Tibial artery (tissue), 4 donors: ENCODE measurements around the gene GATD1.
A peak's percentile ranks its signal among the peaks of the same experiment; 100 is the strongest.

ENCODE experiments used
- DNase-seq, 2 donors: peaks; one replicate each; pipeline ENCODE4 v3.0.0-alpha.2; 2019
- H3K27ac ChIP-seq, 2 donors: fragments of 200-600 bp; sonication (generic) in 1 of 2; 1 replicate in 1 of 2; 2 replicates in 1 of 2; pipeline ENCODE4 v1.5.1; 2018 to 2019; ENCODE audit warnings: mild to moderate bottlenecking in 1 of 2
- H3K27me3 ChIP-seq, 2 donors: fragments of 200-600 bp; sonication (generic) in 1 of 2; one replicate each; pipeline versions ENCODE4 v1.5.1 to v1.6.0; 2016 to 2019
- H3K36me3 ChIP-seq, 3 donors: fragments of 200-600 bp; sonication (generic) in 2 of 3; one replicate each; pipeline ENCODE4 v1.5.1; 2016 to 2019; ENCODE audit warnings: mild to moderate bottlenecking in 2 of 3
- H3K4me1 ChIP-seq, 4 donors: fragments of 200-600 bp; sonication (generic) in 2 of 4; 1 replicate in 3 of 4; 2 replicates in 1 of 4; pipeline ENCODE4 v1.5.1; 2016 to 2019
- H3K4me3 ChIP-seq, 2 donors: fragments of 200-600 bp; sonication (generic) in 1 of 2; 1 replicate in 1 of 2; 2 replicates in 1 of 2; pipeline ENCODE4 v1.5.1; 2018 to 2019; ENCODE audit warnings: mild to moderate bottlenecking in 2 of 2
- H3K9me3 ChIP-seq, 3 donors: fragments of 200-600 bp; sonication (generic) in 1 of 3; one replicate each; pipeline ENCODE4 v1.5.1; 2016 to 2019
- CTCF ChIP-seq, 2 experiments: fragments of 200-600 bp in 1 of 2; fragments of 450-650 bp in 1 of 2; IDR thresholded peaks; one replicate each; pipeline ENCODE4 v1.5.1; 2017 to 2019; ENCODE audit warnings: antibody characterized with exemption in 2 of 2, mild to moderate bottlenecking in 1 of 2, moderate library complexity in 1 of 2
- intact Hi-C: fragments of 100-400 bp; cut with DNase I; formaldehyde crosslinking; loops from one replicate; pipeline ENCODE4 v1.15.0; 2023; ENCODE audit warnings: low total_unique reads

The GATD1 gene

GRCh38 chr11:788009-788640 lies 10.8 kb upstream of the GATD1 start:
- Histone ChIP-seq H3K9me3 (no peaks in the 10 kb centered on the region), H3K27ac (no peak overlapping the region), H3K27me3 (peaks cover 0 to 53% of the 10 kb centered on the region in 2 donors), H3K36me3 (peaks cover 0 to 19% (median 5%) of the 10 kb centered on the region in 3 donors), H3K4me1 (peaks cover 0 to 16% (median 9%) of the 10 kb centered on the region in 4 donors), H3K4me3 (no peak overlapping the region)
- intact Hi-C loops = no loop called here
- TF ChIP-seq CTCF (IDR thresholded peaks at IDR 0.05) = no peak
- DNase-seq = no peak

- H3K36me3 ChIP-seq = peaks cover 0 to 10% (median 5%) of the 10 kb centered on the region in 3 donors
- peaks cover 0 to 53% of the 10 kb centered on the region in 2 donors for H3K27me3 ChIP-seq
- H3K27ac ChIP-seq = no peak overlapping the region
- H3K9me3 ChIP-seq = no peaks in the 10 kb centered on the region
- DNase-seq = no peak
- TF ChIP-seq CTCF (IDR thresholded peaks at IDR 0.05) = no peak
- H3K4me3 ChIP-seq = no peak overlapping the region
- intact Hi-C loops = no loop called here
- peaks cover 0 to 19% (median 11%) of the 10 kb centered on the region in 4 donors for H3K4me1 ChIP-seq
Observed at GRCh38 chr11:787084-787675, 9.9 kb upstream of the GATD1 start.

GRCh38 chr11:786235-787083 lies 9.2 kb upstream of the GATD1 start:
- H3K36me3 ChIP-seq = peaks cover 0 to 3% (median 0%) of the 10 kb centered on the region in 3 donors
- H3K4me3 ChIP-seq = no peak overlapping the region
- no peak for DNase-seq
- intact Hi-C loops = no loop called here
- H3K27me3 ChIP-seq = peaks cover 0 to 53% of the 10 kb centered on the region in 2 donors
- H3K27ac ChIP-seq = no peak overlapping the region
- no peak for TF ChIP-seq CTCF (IDR thresholded peaks at IDR 0.05)
- H3K4me1 ChIP-seq = peaks cover 0 to 19% (median 11%) of the 10 kb centered on the region in 4 donors
- no peaks in the 10 kb centered on the region for H3K9me3 ChIP-seq

GRCh38 chr11:783581-784015 lies 6.3 kb upstream of the GATD1 start:
- peak; percentile 18 to 30 for TF ChIP-seq CTCF (IDR thresholded peaks at IDR 0.05)
- peak; percentile 71 to 88 for DNase-seq
- intact Hi-C loops = no loop called here
- no peak overlapping the region for H3K4me3 ChIP-seq
- H3K9me3 ChIP-seq = no peaks in the 10 kb centered on the region
- peaks cover 0 to 16% (median 4%) of the 10 kb centered on the region in 4 donors for H3K4me1 ChIP-seq
- peaks cover 0 to 5% (median 0%) of the 10 kb centered on the region in 3 donors for H3K36me3 ChIP-seq
- peak overlapping the region in 1 of 2 donors; percentile 52 for H3K27ac ChIP-seq
- H3K27me3 ChIP-seq = peaks cover 0 to 29% of the 10 kb centered on the region in 2 donors

GRCh38 chr11:782264-783174 lies 5.2 kb upstream of the GATD1 start:
- DNase-seq = no peak

More at GRCh38 chr11:782264-783174, 5.2 kb upstream of the GATD1 start:
- Histone ChIP-seq H3K36me3 (peaks cover 0 to 5% (median 0%) of the 10 kb centered on the region in 3 donors), H3K4me3 (no peak overlapping the region), H3K4me1 (peaks cover 0 to 25% (median 12%) of the 10 kb centered on the region in 4 donors), H3K9me3 (no peaks in the 10 kb centered on the region), H3K27me3 (peaks cover 0 to 18% of the 10 kb centered on the region in 2 donors), H3K27ac (no peak overlapping the region)
- no peak for TF ChIP-seq CTCF (IDR thresholded peaks at IDR 0.05)
- intact Hi-C loops = no loop called here
